Testis (tissue), 3 donors: ENCODE results near the gene PXN. TPM values are rescaled to one million over a fixed set of nuclear protein-coding genes. Genes with fewer than 3 reads are reported as not detected.

Experiments used
- DNase-seq: peaks from one replicate; pipeline ENCODE4 v3.0.0-alpha.2; 2019
- H3K27ac ChIP-seq, 2 donors: fragments of 200-600 bp; sonication (generic); one replicate each; pipeline ENCODE4 v1.5.1; 2019
- H3K27me3 ChIP-seq: fragments of 200-600 bp; sonication (generic); one replicate; pipeline ENCODE4 v1.5.1; 2019
- H3K36me3 ChIP-seq: fragments of 200-600 bp; sonication (generic); one replicate; pipeline ENCODE4 v1.5.1; 2017; ENCODE audit warnings: low read depth; ENCODE audit errors: missing control alignments
- H3K4me1 ChIP-seq: fragments of 200-600 bp; sonication (generic); one replicate; pipeline ENCODE4 v1.5.1; 2019
- H3K4me3 ChIP-seq, 2 donors: fragments of 200-600 bp; sonication (generic); one replicate each; pipeline ENCODE4 v1.5.1; 2017 to 2019
- H3K9me3 ChIP-seq: fragments of 200-600 bp; sonication (generic); one replicate; pipeline ENCODE4 v1.5.1; 2017
- POLR2A ChIP-seq: fragments of 450-650 bp; IDR thresholded peaks from one replicate; pipeline ENCODE4 v1.6.1; 2017; ENCODE audit warnings: antibody characterized with exemption, mild to moderate bottlenecking, moderate library complexity
- WGBS, 2 donors: methylation state at CpG; one replicate each; pipeline ENCODE4 v1.1.5; 2018; 5-methylcytosine and 5-hydroxymethylcytosine counted together
- intact Hi-C: fragments of 100-400 bp; cut with DNase I; formaldehyde crosslinking; loops from one replicate; pipeline ENCODE4 v1.15.1; 2023; ENCODE audit warnings: low total_unique reads
- polyA plus RNA-seq: library from polyadenylated mRNA; stranded (reverse); fragments of 350-450 nt; fragmentation: Illumina TruSeq; extraction: RNeasy Lipid Tissue Mini Kit (QIAGEN cat#74804); gene quantifications from one replicate; pipeline ENCODE4 v1.2.3, GENCODE V29; 2014; ENCODE audit warnings: low read depth, low replicate concordance; ENCODE audit not compliant: insufficient read depth
- total RNA-seq, 2 donors: library from RNA; depleted of rRNA; stranded (reverse); fragments of >200 nt; gene quantifications; one replicate each; pipeline ENCODE4 v1.2.3, GENCODE V29; 2016
- TF ChIP-seq, protein P1 (sequence below), 3 experiments: fragments of 450-650 bp in 2 of 3; fragments of 200-600 bp in 1 of 3; sonication (generic) in 1 of 3; IDR thresholded peaks; one replicate each; pipeline ENCODE4 v1.5.1; 2016 to 2019; ENCODE audit warnings: antibody characterized with exemption in 3 of 3, mild to moderate bottlenecking in 2 of 3, moderate library complexity in 1 of 3

PXN gene
- total and polyA plus RNA-seq, 3 donors from 2014 or later: 81.8 to 89.6 (median 84.9) TPM

DNA sequence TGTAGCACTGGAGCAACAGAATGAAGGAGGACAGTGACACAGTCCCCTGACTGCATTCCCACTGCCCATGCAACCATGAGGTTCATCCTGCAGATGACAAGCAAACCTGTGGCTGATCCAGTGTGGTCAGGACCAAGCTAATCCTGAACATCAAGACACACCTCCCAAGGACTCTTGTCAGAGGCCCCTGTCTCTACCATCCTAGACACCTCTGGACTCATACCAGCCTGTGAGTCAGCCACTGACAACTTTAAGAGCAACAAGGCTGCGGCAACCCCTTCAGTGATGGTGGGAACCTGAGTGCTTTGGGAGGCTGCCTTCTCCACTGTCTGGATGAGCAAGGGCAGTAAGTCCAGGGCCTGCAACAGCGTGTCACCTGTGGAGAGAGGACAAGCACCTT, 95.6 kb downstream of the PXN start:
- H3K27me3 ChIP-seq: no peaks in the 10 kb centered on the region
- no peaks in the 10 kb centered on the region for H3K4me1 ChIP-seq
- 94 to 95% methylated on average over 2 of the region's 2 CpGs for WGBS, 2 donors
- TF ChIP-seq POLR2A: no peak
- TF ChIP-seq, protein P1, sequence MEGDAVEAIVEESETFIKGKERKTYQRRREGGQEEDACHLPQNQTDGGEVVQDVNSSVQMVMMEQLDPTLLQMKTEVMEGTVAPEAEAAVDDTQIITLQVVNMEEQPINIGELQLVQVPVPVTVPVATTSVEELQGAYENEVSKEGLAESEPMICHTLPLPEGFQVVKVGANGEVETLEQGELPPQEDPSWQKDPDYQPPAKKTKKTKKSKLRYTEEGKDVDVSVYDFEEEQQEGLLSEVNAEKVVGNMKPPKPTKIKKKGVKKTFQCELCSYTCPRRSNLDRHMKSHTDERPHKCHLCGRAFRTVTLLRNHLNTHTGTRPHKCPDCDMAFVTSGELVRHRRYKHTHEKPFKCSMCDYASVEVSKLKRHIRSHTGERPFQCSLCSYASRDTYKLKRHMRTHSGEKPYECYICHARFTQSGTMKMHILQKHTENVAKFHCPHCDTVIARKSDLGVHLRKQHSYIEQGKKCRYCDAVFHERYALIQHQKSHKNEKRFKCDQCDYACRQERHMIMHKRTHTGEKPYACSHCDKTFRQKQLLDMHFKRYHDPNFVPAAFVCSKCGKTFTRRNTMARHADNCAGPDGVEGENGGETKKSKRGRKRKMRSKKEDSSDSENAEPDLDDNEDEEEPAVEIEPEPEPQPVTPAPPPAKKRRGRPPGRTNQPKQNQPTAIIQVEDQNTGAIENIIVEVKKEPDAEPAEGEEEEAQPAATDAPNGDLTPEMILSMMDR (IDR thresholded peaks at IDR 0.05): no peak
- no peaks in the 10 kb centered on the region for H3K9me3 ChIP-seq
- intact Hi-C loops: no loop called here
- no peaks in the 10 kb centered on the region for H3K36me3 ChIP-seq
- H3K4me3 ChIP-seq: no peak overlapping the region
- no peak overlapping the region for H3K27ac ChIP-seq
- no peak for DNase-seq

DNA sequence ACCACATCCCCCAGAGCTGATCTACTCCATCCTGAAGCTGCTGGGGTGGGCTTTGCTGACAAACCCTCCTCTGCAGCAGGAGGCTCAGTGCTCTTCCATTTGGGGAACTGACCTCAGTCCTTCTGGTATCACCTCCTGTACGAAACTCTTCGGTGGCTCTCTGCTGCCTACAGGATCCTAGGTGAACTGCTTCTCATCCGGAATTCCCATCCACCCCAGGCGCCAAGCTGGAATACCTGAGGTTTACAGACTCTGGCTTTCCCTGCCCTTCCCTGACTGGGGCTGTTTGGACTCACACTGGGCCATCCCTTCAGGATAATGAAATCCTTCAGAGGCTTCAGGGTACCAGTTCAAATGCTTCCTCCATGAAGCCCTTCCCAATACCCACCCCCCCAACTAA, 97.2 kb downstream of the PXN start:
- TF ChIP-seq, protein P1 (IDR thresholded peaks at IDR 0.05): no peak
- no peak for TF ChIP-seq POLR2A
- no peak for DNase-seq
- Histone ChIP-seq H3K4me3 (no peak overlapping the region), H3K36me3 (no peaks in the 10 kb centered on the region), H3K27me3 (no peaks in the 10 kb centered on the region), H3K9me3 (no peaks in the 10 kb centered on the region), H3K4me1 (no peaks in the 10 kb centered on the region), H3K27ac (no peak overlapping the region)
- intact Hi-C loops: no loop called here
- 92 to 96% methylated on average over 4 of the region's 4 CpGs for WGBS, 2 donors

DNA sequence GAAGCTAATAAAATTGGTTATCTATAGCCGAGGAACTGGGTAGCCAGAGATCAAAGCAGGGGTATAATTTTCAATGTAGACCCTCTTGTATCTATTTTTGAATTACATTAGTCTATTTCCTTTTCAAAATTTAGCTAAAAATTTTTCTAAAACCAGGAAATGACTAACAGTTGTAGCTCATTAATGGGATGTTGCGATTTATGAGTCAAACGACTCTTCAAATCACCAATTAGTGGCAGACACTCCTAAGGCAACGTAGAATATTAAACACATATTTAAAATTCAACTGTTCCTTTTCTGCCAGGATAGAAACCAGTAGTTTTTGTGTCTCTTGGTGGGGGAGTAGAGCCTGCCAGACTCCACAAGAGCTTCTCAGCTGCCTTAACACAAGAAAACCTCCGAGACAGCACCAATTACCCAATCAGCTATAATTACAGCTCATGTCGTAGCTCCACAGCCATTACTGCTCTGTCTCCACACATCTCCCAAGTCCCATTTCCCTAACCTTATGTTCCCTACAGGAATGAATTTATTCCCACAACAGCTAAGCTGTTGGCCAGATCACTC, 97.9 kb downstream of the PXN start:
- Histone ChIP-seq H3K36me3 (no peaks in the 10 kb centered on the region), H3K27ac (no peak overlapping the region), H3K4me3 (no peak overlapping the region), H3K4me1 (no peaks in the 10 kb centered on the region), H3K27me3 (no peaks in the 10 kb centered on the region), H3K9me3 (no peaks in the 10 kb centered on the region)
- 81 to 86% methylated on average over 6 of the region's 6 CpGs for WGBS, 2 donors
- no peak for DNase-seq
- TF ChIP-seq POLR2A: no peak
- TF ChIP-seq, protein P1 (IDR thresholded peaks at IDR 0.05): no peak
- intact Hi-C loops: no loop called here

DNA sequence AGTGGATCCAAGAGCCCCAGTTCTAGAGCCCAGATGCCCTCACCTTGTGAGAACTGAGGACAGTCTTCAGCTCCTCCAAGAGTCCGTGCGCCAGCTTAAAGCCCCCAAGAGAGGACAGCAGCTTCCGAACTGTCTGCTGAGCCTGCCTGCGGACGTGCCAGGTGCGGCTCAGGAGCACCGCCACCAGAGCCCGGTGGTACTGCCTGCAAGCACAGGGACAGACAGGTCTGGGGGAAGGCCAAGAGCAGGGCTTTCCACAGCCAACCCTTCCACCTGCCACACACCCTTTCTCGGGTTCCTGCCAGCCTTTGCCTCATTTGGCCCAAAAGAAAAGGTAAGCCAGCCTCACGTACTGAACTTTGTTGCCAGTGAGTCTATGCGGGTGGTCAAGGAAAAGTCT, 101.2 kb downstream of the PXN start:
- Histone ChIP-seq H3K4me3 (no peak overlapping the region), H3K4me1 (no peaks in the 10 kb centered on the region), H3K27me3 (no peaks in the 10 kb centered on the region), H3K9me3 (no peaks in the 10 kb centered on the region), H3K36me3 (no peaks in the 10 kb centered on the region), H3K27ac (no peak overlapping the region)
- no peak for DNase-seq
- TF ChIP-seq POLR2A: no peak
- TF ChIP-seq, protein P1 (IDR thresholded peaks at IDR 0.05): no peak
- intact Hi-C loops: no loop called here
- 89 to 93% methylated on average over 4 to 11 of the region's 11 CpGs for WGBS, 2 donors

DNA sequence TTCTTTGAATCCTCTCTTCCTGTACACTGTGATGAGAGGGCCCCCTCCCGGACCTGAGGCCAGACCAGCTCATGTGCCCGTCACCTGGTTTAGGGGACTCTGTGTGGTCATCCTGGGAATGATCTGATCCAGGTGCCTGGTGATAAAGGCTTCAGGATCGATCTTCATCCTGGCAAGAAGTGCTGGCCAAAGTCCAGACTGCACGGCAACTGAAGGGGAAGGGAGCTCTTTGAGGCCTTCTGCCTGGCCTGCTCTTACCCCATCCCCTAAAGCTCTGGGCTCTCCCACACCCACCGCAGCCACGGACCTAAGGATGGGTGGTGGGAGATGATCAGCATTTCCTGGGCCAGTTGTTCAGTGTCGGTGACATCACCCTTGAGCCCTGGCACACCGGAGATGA, 102.8 kb downstream of the PXN start:
- Histone ChIP-seq H3K36me3 (no peaks in the 10 kb centered on the region), H3K27me3 (no peaks in the 10 kb centered on the region), H3K4me3 (no peak overlapping the region), H3K27ac (no peak overlapping the region), H3K4me1 (no peaks in the 10 kb centered on the region), H3K9me3 (no peaks in the 10 kb centered on the region)
- intact Hi-C loops: no loop called here
- no peak for DNase-seq
- TF ChIP-seq POLR2A: no peak
- TF ChIP-seq, protein P1 (IDR thresholded peaks at IDR 0.05): no peak
- 89 to 92% methylated on average over 6 to 8 of the region's 8 CpGs for WGBS, 2 donors
